ENCODE results near the gene LPCAT2. TPM values are rescaled to one million over a fixed set of nuclear protein-coding genes. Genes with fewer than 3 reads are reported as not detected.

The LPCAT2 gene
- total RNA-seq, 4 donors from 2014 or later: 10.0 to 21.7 (median 16.9) TPM

DNA sequence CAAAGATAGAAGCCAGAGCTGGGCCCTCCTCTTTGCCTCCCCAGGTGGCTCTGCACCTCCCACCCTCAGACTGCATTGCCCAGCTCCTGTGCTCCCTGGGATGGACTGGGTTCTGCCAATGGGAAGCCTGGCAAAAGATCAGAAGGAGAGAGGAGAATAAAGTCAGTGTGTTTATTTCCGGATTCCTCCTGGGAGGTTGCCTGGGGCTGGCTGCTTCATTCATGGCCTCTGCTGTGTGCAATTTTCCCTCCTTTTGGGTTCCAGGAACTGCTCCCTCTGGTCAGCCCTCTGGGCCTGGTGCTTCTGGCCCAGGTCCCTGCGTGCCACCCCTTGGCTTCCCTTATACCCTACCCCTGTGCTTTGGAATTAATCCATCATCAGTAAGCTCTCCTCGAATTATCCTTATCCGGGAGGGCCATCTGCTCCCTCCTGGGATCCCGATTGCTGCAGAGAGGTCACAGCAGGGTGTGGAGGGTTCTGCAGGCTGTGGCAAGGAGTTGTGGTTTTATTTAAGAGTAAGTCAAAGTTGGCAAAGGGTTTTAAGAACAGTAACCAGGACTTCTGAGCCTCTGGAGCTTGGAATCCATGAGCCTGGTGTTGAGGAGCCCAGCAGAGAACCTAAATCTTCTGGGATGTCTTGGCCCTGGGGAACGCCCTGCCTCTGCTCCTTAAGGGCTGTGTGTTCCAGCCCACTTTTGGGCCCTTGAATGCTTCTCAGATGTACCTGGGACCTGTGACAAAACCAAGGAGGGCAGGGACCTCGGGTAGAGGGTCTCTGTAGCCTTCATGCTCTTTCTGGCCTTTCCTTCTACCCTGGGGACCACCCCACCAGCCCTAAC lies 38.1 kb upstream of the LPCAT2 start:
- Histone ChIP-seq H3K4me3 (no peak overlapping the region), H3K9me3 (no peaks in the 10 kb centered on the region), H3K4me1 (peaks cover 0 to 28% (median 20%) of the 10 kb centered on the region in 3 donors), H3K36me3 (no peaks in the 10 kb centered on the region), H3K27ac (peak overlapping the region; percentile 64 to 80 (median 68)), H3K27me3 (no peaks in the 10 kb centered on the region)
- no peak for DNase-seq
- WGBS, 2 donors: 35 to 43% methylated on average over 3 to 4 of the region's 7 CpGs
- intact Hi-C loops (cut with DNase I): no loop called here
- no peak for TF ChIP-seq POLR2A (IDR thresholded peaks at IDR 0.05)
- TF ChIP-seq, protein P1, sequence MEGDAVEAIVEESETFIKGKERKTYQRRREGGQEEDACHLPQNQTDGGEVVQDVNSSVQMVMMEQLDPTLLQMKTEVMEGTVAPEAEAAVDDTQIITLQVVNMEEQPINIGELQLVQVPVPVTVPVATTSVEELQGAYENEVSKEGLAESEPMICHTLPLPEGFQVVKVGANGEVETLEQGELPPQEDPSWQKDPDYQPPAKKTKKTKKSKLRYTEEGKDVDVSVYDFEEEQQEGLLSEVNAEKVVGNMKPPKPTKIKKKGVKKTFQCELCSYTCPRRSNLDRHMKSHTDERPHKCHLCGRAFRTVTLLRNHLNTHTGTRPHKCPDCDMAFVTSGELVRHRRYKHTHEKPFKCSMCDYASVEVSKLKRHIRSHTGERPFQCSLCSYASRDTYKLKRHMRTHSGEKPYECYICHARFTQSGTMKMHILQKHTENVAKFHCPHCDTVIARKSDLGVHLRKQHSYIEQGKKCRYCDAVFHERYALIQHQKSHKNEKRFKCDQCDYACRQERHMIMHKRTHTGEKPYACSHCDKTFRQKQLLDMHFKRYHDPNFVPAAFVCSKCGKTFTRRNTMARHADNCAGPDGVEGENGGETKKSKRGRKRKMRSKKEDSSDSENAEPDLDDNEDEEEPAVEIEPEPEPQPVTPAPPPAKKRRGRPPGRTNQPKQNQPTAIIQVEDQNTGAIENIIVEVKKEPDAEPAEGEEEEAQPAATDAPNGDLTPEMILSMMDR (IDR thresholded peaks at IDR 0.05): no peak

DNA sequence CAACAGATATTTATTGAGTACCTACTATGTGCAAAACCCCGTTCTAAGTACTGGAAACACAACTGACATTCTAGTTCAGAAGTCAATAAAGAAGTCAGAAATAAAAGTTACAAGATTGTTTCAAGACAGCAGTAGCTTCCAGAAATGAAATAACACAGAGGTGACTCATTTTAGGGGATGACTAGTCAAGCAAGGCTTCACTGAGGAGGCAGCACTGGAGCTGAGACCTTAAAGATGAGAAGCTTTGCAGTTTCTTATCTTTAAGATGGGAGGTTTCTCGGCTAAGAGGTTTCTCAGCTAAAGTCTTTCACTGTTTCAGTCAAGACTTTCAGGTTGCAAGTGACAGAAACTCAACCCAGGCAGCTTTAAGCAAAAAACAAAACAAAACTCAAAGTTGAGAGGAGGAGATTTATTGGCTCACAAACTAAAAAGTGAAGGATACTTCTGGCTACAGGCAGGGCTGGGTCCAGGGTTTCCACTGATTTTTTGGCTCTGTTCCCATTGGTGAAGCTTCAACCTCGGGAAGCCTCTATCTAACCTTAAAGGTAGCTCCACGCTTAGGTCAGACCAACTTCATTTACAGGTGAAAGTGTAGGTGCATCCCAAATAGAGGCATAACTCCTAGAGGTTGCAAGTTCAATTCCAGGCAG lies 37.3 kb upstream of the LPCAT2 start:
- Histone ChIP-seq H3K27ac (peak overlapping the region; percentile 64 to 80 (median 68)), H3K36me3 (no peaks in the 10 kb centered on the region), H3K4me3 (no peak overlapping the region), H3K27me3 (no peaks in the 10 kb centered on the region), H3K4me1 (peaks cover 0 to 28% (median 20%) of the 10 kb centered on the region in 3 donors), H3K9me3 (no peaks in the 10 kb centered on the region)
- no peak for TF ChIP-seq POLR2A (IDR thresholded peaks at IDR 0.05)
- TF ChIP-seq, protein P1 (IDR thresholded peaks at IDR 0.05): no peak
- whole genome bisulfite sequencing, 2 donors: 38 to 51% methylated on average over 4 of the region's 4 CpGs
- DNase-seq: no peak
- intact Hi-C loops (cut with DNase I): no loop called here

DNA sequence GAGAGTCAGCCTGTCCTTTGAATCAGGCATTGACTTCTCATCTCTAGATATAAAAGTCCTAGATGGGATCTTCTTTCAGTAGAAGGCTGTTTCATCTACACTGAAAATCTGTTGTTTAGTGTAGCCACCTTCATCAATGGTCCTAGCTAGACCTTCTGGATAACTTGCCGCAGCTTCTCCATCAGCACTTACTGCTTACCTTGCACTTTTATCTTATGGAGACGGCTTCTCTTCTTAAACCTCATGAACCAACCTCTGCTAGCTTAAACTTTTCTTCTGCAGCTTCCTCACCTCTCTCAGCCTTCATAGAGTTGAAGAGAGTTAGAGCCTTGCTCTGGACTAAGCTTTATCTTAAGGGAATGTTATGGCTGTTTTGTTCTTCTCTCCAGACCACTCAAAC lies 35.3 kb upstream of the LPCAT2 start:
- H3K4me1 ChIP-seq: peaks cover 0 to 36% (median 20%) of the 10 kb centered on the region in 3 donors
- peaks cover 0 to 7% (median 0%) of the 10 kb centered on the region in 4 donors for H3K27me3 ChIP-seq
- no peaks in the 10 kb centered on the region for H3K9me3 ChIP-seq
- intact Hi-C loops (cut with DNase I): no loop called here
- H3K4me3 ChIP-seq: no peak overlapping the region
- no peaks in the 10 kb centered on the region for H3K36me3 ChIP-seq
- DNase-seq: no peak
- TF ChIP-seq, protein P1 (IDR thresholded peaks at IDR 0.05): no peak
- TF ChIP-seq POLR2A (IDR thresholded peaks at IDR 0.05): no peak
- 98 to 100% methylated on average over 2 of the region's 2 CpGs for WGBS, 2 donors
- H3K27ac ChIP-seq: no peak overlapping the region

DNA sequence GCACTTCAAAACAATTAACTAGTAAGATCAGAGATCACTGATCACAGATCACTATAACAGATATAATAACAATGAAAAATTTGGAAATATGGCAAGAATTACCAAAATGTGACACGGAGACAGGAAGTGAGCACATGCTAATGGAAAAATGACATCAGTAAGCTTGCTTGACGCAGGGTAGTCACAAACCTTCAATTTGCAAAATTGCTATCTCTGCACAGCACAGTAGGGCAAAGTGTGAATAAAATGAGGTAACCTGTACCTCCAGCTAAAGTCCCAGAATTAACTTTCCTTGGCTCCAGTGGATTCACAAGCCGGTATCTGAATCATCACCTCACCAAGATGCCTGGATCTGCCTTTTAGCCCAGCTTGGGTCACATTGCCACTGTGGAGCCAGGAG lies 34.1 kb upstream of the LPCAT2 start:
- H3K4me1 ChIP-seq: peaks cover 10 to 48% (median 24%) of the 10 kb centered on the region in 3 donors
- peaks cover 0 to 20% (median 0%) of the 10 kb centered on the region in 4 donors for H3K27me3 ChIP-seq
- no peak overlapping the region for H3K4me3 ChIP-seq
- H3K27ac ChIP-seq: peak overlapping the region in 1 of 4 donors; percentile 6
- H3K36me3 ChIP-seq: no peaks in the 10 kb centered on the region
- 89 to 98% methylated on average over 2 to 3 of the region's 3 CpGs for WGBS, 2 donors
- no peak for DNase-seq
- intact Hi-C loops (cut with DNase I): no loop called here
- no peaks in the 10 kb centered on the region for H3K9me3 ChIP-seq
- TF ChIP-seq, protein P1 (IDR thresholded peaks at IDR 0.05): no peak
- TF ChIP-seq POLR2A (IDR thresholded peaks at IDR 0.05): no peak

DNA sequence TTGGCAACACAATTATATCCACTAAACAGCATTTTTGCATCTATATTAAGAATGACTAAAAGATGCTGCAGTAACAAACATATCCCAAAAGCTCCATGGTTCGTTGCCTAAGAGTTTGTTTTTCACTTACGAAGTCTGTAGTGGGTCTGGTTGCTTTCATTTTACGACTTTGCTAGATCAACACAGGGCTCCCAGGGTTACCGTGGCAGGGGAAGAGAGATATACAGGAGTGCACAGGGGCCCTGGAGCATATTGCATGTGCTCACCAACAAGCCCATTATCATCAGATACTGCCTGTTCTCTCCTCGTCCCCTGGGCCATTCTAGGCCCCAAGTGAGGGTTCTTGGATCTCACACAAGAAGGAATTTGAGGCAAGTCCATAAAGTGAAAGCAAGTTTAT lies 33.0 kb upstream of the LPCAT2 start:
- no peak for TF ChIP-seq POLR2A (IDR thresholded peaks at IDR 0.05)
- TF ChIP-seq, protein P1 (IDR thresholded peaks at IDR 0.05): no peak
- peak overlapping the region in 3 of 4 donors; percentile 66 to 83 (median 77) for H3K27ac ChIP-seq
- WGBS, 2 donors: 74 to 75% methylated on average over 5 of the region's 5 CpGs
- H3K4me1 ChIP-seq: peaks cover 11 to 51% (median 22%) of the 10 kb centered on the region in 3 donors
- intact Hi-C loops (cut with DNase I): no loop called here
- H3K27me3 ChIP-seq: peaks cover 0 to 31% (median 0%) of the 10 kb centered on the region in 4 donors
- no peak for DNase-seq
- H3K4me3 ChIP-seq: peak overlapping the region in 1 of 4 donors; percentile 8
- no peaks in the 10 kb centered on the region for H3K36me3 ChIP-seq
- H3K9me3 ChIP-seq: no peaks in the 10 kb centered on the region

All from esophagus squamous epithelium (tissue), 5 donors.